B cell (primary cell): ENCODE measurements around the gene CAPNS1. TPM values are rescaled to one million over a fixed set of nuclear protein-coding genes. Genes with fewer than 3 reads are reported as not detected.

ENCODE experiments used
- ATAC-seq: fragments of 200-7000 bp; cut with Tn5 transposase; one replicate; pipeline ENCODE4 v1.10.0; 2021; ENCODE audit warnings: low read depth, mild to moderate bottlenecking, moderate number of reproducible peaks, moderate library complexity
- CTCF ChIA-PET: fragments of 350-600 bp; sonication (Branson Sonifier 250); formaldehyde crosslinking; loops from one replicate; lab custom pipeline; 2021; ENCODE audit warnings: antibody characterized with exemption, inconsistent platforms; lab: Charles Lee
- POLR2A ChIA-PET: fragments of 350-600 bp; sonication (Branson Sonifier 250); formaldehyde crosslinking; loops from one replicate; lab custom pipeline; 2021; ENCODE audit warnings: antibody characterized with exemption; lab: Charles Lee
- DNase-seq: peaks from one replicate; pipeline ENCODE4 v3.0.0; 2013
- H2AFZ ChIP-seq: 2 replicates; pipeline ENCODE4 v1.6.1; 2012; ENCODE audit warnings: mild to moderate bottlenecking, low read depth, low read length; ENCODE audit not compliant: insufficient read depth, poor library complexity, severe bottlenecking
- H3K27ac ChIP-seq, 2 donors: 1 replicate in 1 of 2; 2 replicates in 1 of 2; pipeline ENCODE4 v1.5.1; 2012 to 2013; ENCODE audit warnings: low read length in 2 of 2, mild to moderate bottlenecking in 2 of 2, moderate library complexity in 1 of 2
- H3K27me3 ChIP-seq, 4 experiments: fragments of 200-600 bp in 1 of 4; sonication (generic) in 1 of 4; replicated peaks in 1 of 4; 1 replicate in 2 of 4; 2 replicates in 2 of 4; pipeline versions ENCODE4 v1.6.1 to v1.7.0; 2013 to 2016; ENCODE audit warnings: low read length in 3 of 4, mild to moderate bottlenecking in 2 of 4, mixed read lengths in 1 of 4, moderate library complexity in 1 of 4; ENCODE audit not compliant: insufficient read depth in 4 of 4, control insufficient read depth in 3 of 4; ENCODE audit errors: control extremely low read depth in 1 of 4
- H3K36me3 ChIP-seq, 2 experiments: replicated peaks in 1 of 2; 1 replicate in 1 of 2; 2 replicates in 1 of 2; pipeline versions ENCODE4 v1.6.1 to v1.7.1; 2013; ENCODE audit warnings: low read length in 1 of 2; ENCODE audit not compliant: insufficient read depth in 2 of 2, control insufficient read depth in 1 of 2; ENCODE audit errors: control extremely low read depth in 1 of 2, extremely low read depth in 1 of 2
- H3K4me1 ChIP-seq, 2 donors: fragments of 200-600 bp in 1 of 2; sonication (generic) in 1 of 2; 1 replicate in 1 of 2; 2 replicates in 1 of 2; pipeline versions ENCODE4 v1.5.1 to v1.6.1; 2013 to 2017; ENCODE audit warnings: low read length in 2 of 2; ENCODE audit not compliant: control insufficient read depth in 2 of 2, insufficient read depth in 2 of 2
- H3K4me2 ChIP-seq: replicated peaks from 2 replicates; pipeline ENCODE3; 2012; ENCODE audit warnings: mild to moderate bottlenecking, low read depth, low read length; ENCODE audit not compliant: poor library complexity, severe bottlenecking
- H3K4me3 ChIP-seq, 5 experiments: fragments of 200-600 bp in 1 of 5; sonication (generic) in 1 of 5; 1 replicate in 3 of 5; 2 replicates in 2 of 5; pipeline versions ENCODE4 v1.5.1 to v1.7.0; 2011 to 2016; ENCODE audit warnings: low read length in 4 of 5, mild to moderate bottlenecking in 4 of 5, low read depth in 2 of 5, control low read depth in 1 of 5, moderate library complexity in 1 of 5; ENCODE audit not compliant: insufficient read depth in 1 of 5; ENCODE audit errors: control extremely low read depth in 1 of 5, extremely low read depth in 1 of 5
- H3K79me2 ChIP-seq: fragments of 200-600 bp; sonication (generic); one replicate; pipeline ENCODE4 v1.6.0; 2016; ENCODE audit warnings: low read length; ENCODE audit not compliant: control insufficient read depth, insufficient read depth
- H3K9ac ChIP-seq: fragments of 200-600 bp; sonication (generic); 2 replicates; pipeline ENCODE4 v1.6.1; 2017; ENCODE audit warnings: mild to moderate bottlenecking, low read length, moderate library complexity
- H3K9me3 ChIP-seq, 3 donors: one replicate each; pipeline versions ENCODE4 v1.6.1 to v1.7.1; 2013; ENCODE audit warnings: low read length in 2 of 3; ENCODE audit not compliant: control insufficient read depth in 2 of 3, insufficient read depth in 1 of 3; ENCODE audit errors: control extremely low read depth in 1 of 3
- H4K20me1 ChIP-seq: 2 replicates; pipeline ENCODE4 v1.6.0; 2012; ENCODE audit warnings: mild to moderate bottlenecking, low read length; ENCODE audit not compliant: insufficient read depth, control insufficient read depth, poor library complexity, severe bottlenecking
- H3K27ac Mint-ChIP-seq: one replicate; pipeline ENCODE4 v1.8.0; 2021; ENCODE audit warnings: mixed read lengths
- H3K27me3 Mint-ChIP-seq: one replicate; pipeline ENCODE4 v1.8.0; 2021; ENCODE audit warnings: mixed read lengths
- H3K4me1 Mint-ChIP-seq: one replicate; pipeline ENCODE4 v1.8.0; 2021; ENCODE audit warnings: mixed read lengths
- H3K4me3 Mint-ChIP-seq: one replicate; pipeline ENCODE4 v1.8.0; 2021; ENCODE audit warnings: mixed read lengths
- H3K9me3 Mint-ChIP-seq: one replicate; pipeline ENCODE4 v1.8.0; 2022; ENCODE audit warnings: mixed read lengths; ENCODE audit not compliant: insufficient read depth
- EZH2 ChIP-seq: IDR thresholded peaks from 2 replicates; pipeline ENCODE4 v1.6.1; 2012; ENCODE audit warnings: borderline replicate concordance, low read depth, mild to moderate bottlenecking, moderate library complexity, low read length; ENCODE audit not compliant: insufficient read depth, poor library complexity, severe bottlenecking
- WGBS: methylation state at CpG from one replicate; pipeline ENCODE4 v1.1.5; 2013; ENCODE audit warnings: missing lambda C conversion rate; ENCODE audit not compliant: insufficient coverage; 5-methylcytosine and 5-hydroxymethylcytosine counted together
- intact Hi-C: fragments of 100-400 bp; cut with micrococcal nuclease; formaldehyde crosslinking; loops from one replicate; pipeline ENCODE4 v1.10.0; 2022
- polyA plus RNA-seq: library from polyadenylated mRNA; depleted of rRNA; stranded (reverse); fragments of >200 nt; gene quantifications from 2 replicates; pipeline ENCODE4 v1.2.3, GENCODE V29; 2012
- total RNA-seq, 2 donors: library from RNA; stranded (reverse); fragments of 120-200 nt in 1 of 2; gene quantifications; 1 replicate in 1 of 2; 2 replicates in 1 of 2; pipeline versions ENCODE4 v1.2.3 to v1.2.4, GENCODE V29; 2013 to 2022
- TF ChIP-seq, protein P1 (sequence below): fragments of 200-600 bp; IDR thresholded peaks from one replicate; pipeline ENCODE4 v1.8.0; 2022; ENCODE audit warnings: antibody characterized with exemption, mild to moderate bottlenecking

The CAPNS1 gene
- total and polyA plus RNA-seq, 2 donors (not counting 1 experiment from before 2014, with no cell fraction given) = 272 to 294 TPM

DNA sequence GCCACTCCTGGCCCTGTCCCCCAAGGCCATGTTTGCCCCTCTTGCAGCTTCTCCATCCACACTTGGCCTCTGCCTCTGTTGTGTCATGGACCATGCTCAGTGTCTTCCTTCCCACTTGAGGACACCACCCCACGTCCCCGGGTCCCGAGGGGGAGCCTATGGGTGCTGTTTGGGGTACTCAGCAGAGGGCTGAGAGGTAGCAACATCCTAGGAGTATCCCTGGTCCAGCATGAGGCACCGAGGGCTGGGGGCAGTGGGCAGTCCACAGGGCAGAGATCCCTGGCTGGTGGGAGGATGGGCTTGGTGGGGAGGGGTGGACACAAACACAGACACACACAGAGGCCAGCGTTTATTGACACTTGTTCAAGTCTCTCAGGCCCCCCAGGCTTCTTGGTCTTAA lies 10.7 kb downstream of the CAPNS1 start:
- ATAC-seq (no peak), DNase-seq (no peak)
- H3K4me3 ChIP-seq = no peak overlapping the region
- no peak overlapping the region for H3K27ac Mint-ChIP-seq
- H3K27me3 ChIP-seq = no peaks in the 10 kb centered on the region
- H3K9me3 Mint-ChIP-seq = no peaks in the 10 kb centered on the region
- no peaks in the 10 kb centered on the region for H3K4me1 Mint-ChIP-seq
- no peak overlapping the region for H2AFZ ChIP-seq
- peaks cover 8% of the 10 kb centered on the region for H4K20me1 ChIP-seq
- TF ChIP-seq EZH2 = no peak
- TF ChIP-seq, protein P1, sequence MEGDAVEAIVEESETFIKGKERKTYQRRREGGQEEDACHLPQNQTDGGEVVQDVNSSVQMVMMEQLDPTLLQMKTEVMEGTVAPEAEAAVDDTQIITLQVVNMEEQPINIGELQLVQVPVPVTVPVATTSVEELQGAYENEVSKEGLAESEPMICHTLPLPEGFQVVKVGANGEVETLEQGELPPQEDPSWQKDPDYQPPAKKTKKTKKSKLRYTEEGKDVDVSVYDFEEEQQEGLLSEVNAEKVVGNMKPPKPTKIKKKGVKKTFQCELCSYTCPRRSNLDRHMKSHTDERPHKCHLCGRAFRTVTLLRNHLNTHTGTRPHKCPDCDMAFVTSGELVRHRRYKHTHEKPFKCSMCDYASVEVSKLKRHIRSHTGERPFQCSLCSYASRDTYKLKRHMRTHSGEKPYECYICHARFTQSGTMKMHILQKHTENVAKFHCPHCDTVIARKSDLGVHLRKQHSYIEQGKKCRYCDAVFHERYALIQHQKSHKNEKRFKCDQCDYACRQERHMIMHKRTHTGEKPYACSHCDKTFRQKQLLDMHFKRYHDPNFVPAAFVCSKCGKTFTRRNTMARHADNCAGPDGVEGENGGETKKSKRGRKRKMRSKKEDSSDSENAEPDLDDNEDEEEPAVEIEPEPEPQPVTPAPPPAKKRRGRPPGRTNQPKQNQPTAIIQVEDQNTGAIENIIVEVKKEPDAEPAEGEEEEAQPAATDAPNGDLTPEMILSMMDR = no peak
- no peaks in the 10 kb centered on the region for H3K27me3 Mint-ChIP-seq
- H3K9ac ChIP-seq = no peak overlapping the region
- no peaks in the 10 kb centered on the region for H3K9me3 ChIP-seq
- intact Hi-C loops = no loop called here
- peaks cover 6% of the 10 kb centered on the region for H3K79me2 ChIP-seq
- 83% methylated on average over 5 of the region's 5 CpGs for WGBS
- ChIA-PET POLR2A (no interaction called here), CTCF (interaction anchor here (1.3 kb wide), 1 partner anchor 23 kb away, joined by 3 read pairs; no protein-coding TSS in a partner anchor)
- H3K36me3 ChIP-seq = peaks cover 1 to 50% of the 10 kb centered on the region in 2 experiments
- H3K27ac ChIP-seq = no peak overlapping the region
- H3K4me2 ChIP-seq = no peak overlapping the region
- H3K4me3 Mint-ChIP-seq = no peak overlapping the region
- no peaks in the 10 kb centered on the region for H3K4me1 ChIP-seq

- H3K9me3 ChIP-seq = no peaks in the 10 kb centered on the region
- DNase-seq = no peak
- WGBS = 96% methylated on average over 34 of the region's 47 CpGs
- H3K36me3 ChIP-seq = peaks cover 1 to 42% of the 10 kb centered on the region in 2 experiments
- ATAC-seq = no peak
- no peak for TF ChIP-seq EZH2
- Mint-ChIP-seq H3K9me3 (no peaks in the 10 kb centered on the region), H3K4me1 (no peaks in the 10 kb centered on the region), H3K27me3 (no peaks in the 10 kb centered on the region), H3K4me3 (no peak overlapping the region), H3K27ac (no peak overlapping the region)
- ChIA-PET CTCF (interaction anchor here (1.3 to 2.6 kb wide), 2 partner anchors 23 to 24 kb away, joined by 3 to 15 read pairs; no protein-coding TSS in a partner anchor), POLR2A (interaction anchor here (0.6 kb wide), 1 partner anchor 169 kb away, joined by 6 read pairs; no protein-coding TSS in a partner anchor)
- no peak overlapping the region for H2AFZ ChIP-seq
- no peak overlapping the region for H3K4me3 ChIP-seq
- H3K4me2 ChIP-seq = no peak overlapping the region
- intact Hi-C loops = no loop called here
- no peak overlapping the region for H3K9ac ChIP-seq
- H3K27ac ChIP-seq = no peak overlapping the region
- H3K79me2 ChIP-seq = no peaks in the 10 kb centered on the region
- H3K4me1 ChIP-seq = no peaks in the 10 kb centered on the region
- H3K27me3 ChIP-seq = no peaks in the 10 kb centered on the region
- H4K20me1 ChIP-seq = no peaks in the 10 kb centered on the region
These were observed 11.5 kb downstream of the CAPNS1 start for GRCh38 chr19:36151144-36152018.
